GM12878 (cell line): ENCODE measurements around the gene ZNF726.

Experiments
- CHD1 ChIP-seq: IDR thresholded peaks from 2 replicates; pipeline ENCODE4 v1.6.1; 2012; ENCODE audit warnings: low read depth, low read length, improper control_type of control experiment
- CREB1 ChIP-seq: IDR thresholded peaks from 2 replicates; pipeline ENCODE4 v1.6.1; 2012; ENCODE audit warnings: low read depth, mild to moderate bottlenecking, inconsistent platforms
- EZH2 ChIP-seq: IDR thresholded peaks from 2 replicates; pipeline ENCODE4 v1.6.1; 2012; ENCODE audit warnings: low read depth, mild to moderate bottlenecking, control low read depth, inconsistent platforms, low read length, borderline replicate concordance; ENCODE audit not compliant: control insufficient read depth
- FOXM1 ChIP-seq: IDR thresholded peaks from 2 replicates; pipeline ENCODE4 v1.6.1; 2012; ENCODE audit warnings: low read depth, mild to moderate bottlenecking, inconsistent platforms, low read length, moderate library complexity
- HDAC2 ChIP-seq: fragments of 200-600 bp; sonication (generic); IDR thresholded peaks from 2 replicates; pipeline ENCODE4 v1.6.1; 2017
- MAX ChIP-seq: IDR thresholded peaks from 2 replicates; pipeline ENCODE4 v1.6.1; 2012; ENCODE audit warnings: low read depth, low read length, improper control_type of control experiment
- NR2C1 ChIP-seq: fragments of 450-650 bp; IDR thresholded peaks from 2 replicates; pipeline ENCODE4 v1.6.1; 2017; ENCODE audit warnings: antibody characterized with exemption, mild to moderate bottlenecking, moderate library complexity
- POLR2AphosphoS5 ChIP-seq: IDR thresholded peaks from 2 replicates; pipeline ENCODE4 v1.6.1; 2011; ENCODE audit warnings: mild to moderate bottlenecking, low read length, inconsistent platforms
- SMC3 ChIP-seq: IDR thresholded peaks from 2 replicates; pipeline ENCODE4 v1.6.1; 2011; ENCODE audit warnings: low read length, improper control_type of control experiment, borderline replicate concordance
- SP1 ChIP-seq: IDR thresholded peaks from one replicate; pipeline ENCODE4 v1.6.1; 2011; ENCODE audit warnings: low read depth, low read length
- SPI1 ChIP-seq: IDR thresholded peaks from 2 replicates; pipeline ENCODE4 v1.6.1; 2011; ENCODE audit warnings: low read depth, mild to moderate bottlenecking, low read length, moderate library complexity, borderline replicate concordance; ENCODE audit not compliant: insufficient read depth
- TF ChIP-seq, protein P1 (sequence below), 3 experiments: IDR thresholded peaks in 2 of 3; conservative IDR thresholded peaks in 1 of 3; 2 replicates each; pipeline ENCODE4 v1.5.1; 2011; ENCODE audit warnings: low read depth in 3 of 3, low read length in 3 of 3, mild to moderate bottlenecking in 3 of 3, control low read depth in 2 of 3, moderate library complexity in 2 of 3, inconsistent platforms in 1 of 3, mixed read lengths in 1 of 3; ENCODE audit not compliant: control insufficient read depth in 2 of 3, insufficient read depth in 1 of 3; ENCODE audit errors: extremely low read depth in 1 of 3

DNA sequence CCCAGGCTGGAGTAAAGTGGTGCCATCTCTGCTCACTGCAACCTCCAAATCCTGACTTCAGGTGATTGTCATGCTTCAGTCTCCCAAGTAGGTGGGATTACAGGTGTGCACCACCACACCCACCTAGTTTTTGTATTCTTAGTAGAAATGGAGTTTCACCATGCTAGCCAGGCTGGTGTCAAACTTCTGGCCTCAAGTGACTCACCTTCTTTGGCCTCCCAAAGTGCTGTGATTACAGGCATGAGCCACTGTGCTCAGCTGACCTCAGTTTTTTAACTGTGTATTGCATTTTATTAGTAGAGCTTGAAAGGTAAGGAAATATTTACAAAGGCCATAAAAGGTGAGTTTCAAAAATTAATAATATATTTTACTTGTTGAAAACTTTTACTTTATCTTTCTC lies 2.3 kb downstream of the ZNF726 start:
- TF ChIP-seq POLR2AphosphoS5 (no peak), SP1 (no peak), NR2C1 (no peak), CREB1 (no peak), MAX (no peak), CHD1 (no peak), HDAC2 (no peak), FOXM1 (no peak), SPI1 (no peak), EZH2 (no peak), SMC3 (no peak)
- TF ChIP-seq, protein P1, sequence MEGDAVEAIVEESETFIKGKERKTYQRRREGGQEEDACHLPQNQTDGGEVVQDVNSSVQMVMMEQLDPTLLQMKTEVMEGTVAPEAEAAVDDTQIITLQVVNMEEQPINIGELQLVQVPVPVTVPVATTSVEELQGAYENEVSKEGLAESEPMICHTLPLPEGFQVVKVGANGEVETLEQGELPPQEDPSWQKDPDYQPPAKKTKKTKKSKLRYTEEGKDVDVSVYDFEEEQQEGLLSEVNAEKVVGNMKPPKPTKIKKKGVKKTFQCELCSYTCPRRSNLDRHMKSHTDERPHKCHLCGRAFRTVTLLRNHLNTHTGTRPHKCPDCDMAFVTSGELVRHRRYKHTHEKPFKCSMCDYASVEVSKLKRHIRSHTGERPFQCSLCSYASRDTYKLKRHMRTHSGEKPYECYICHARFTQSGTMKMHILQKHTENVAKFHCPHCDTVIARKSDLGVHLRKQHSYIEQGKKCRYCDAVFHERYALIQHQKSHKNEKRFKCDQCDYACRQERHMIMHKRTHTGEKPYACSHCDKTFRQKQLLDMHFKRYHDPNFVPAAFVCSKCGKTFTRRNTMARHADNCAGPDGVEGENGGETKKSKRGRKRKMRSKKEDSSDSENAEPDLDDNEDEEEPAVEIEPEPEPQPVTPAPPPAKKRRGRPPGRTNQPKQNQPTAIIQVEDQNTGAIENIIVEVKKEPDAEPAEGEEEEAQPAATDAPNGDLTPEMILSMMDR (IDR thresholded peaks at IDR 0.05 in 2 of 3, conservative IDR thresholded peaks at IDR 0.05 in 1 of 3; ENCODE audit: control insufficient read depth in 2 of 3, extremely low read depth in 1 of 3, insufficient read depth in 1 of 3, low read depth in 3 of 3, low read length in 3 of 3) = no peak
